Breast epithelium (tissue), 4 donors: ENCODE data around the gene NFKB1. TPM values are rescaled to one million over a fixed set of nuclear protein-coding genes. Genes with fewer than 3 reads are reported as not detected.

Experiments
- DNase-seq, 2 donors: peaks; one replicate each; pipeline ENCODE4 v3.0.0-alpha.2; 2019; ENCODE audit warnings: low spot score in 2 of 2
- H3K27ac ChIP-seq, 2 donors: fragments of 200-600 bp; sonication (generic) in 1 of 2; one replicate each; pipeline ENCODE4 v1.5.1; 2016 to 2019; ENCODE audit warnings: mild to moderate bottlenecking in 1 of 2
- H3K27me3 ChIP-seq, 2 donors: fragments of 200-600 bp; sonication (generic) in 1 of 2; one replicate each; pipeline versions ENCODE4 v1.5.1 to v1.6.0; 2017 to 2019; ENCODE audit warnings: control low read depth in 1 of 2, mild to moderate bottlenecking in 1 of 2
- H3K36me3 ChIP-seq: fragments of 200-600 bp; one replicate; pipeline ENCODE4 v1.5.1; 2019
- H3K4me1 ChIP-seq, 2 donors: fragments of 200-600 bp; sonication (generic); one replicate each; pipeline ENCODE4 v1.5.1; 2016 to 2019; ENCODE audit warnings: control low read depth in 1 of 2
- H3K4me3 ChIP-seq, 3 donors: fragments of 200-600 bp; sonication (generic); 1 replicate in 2 of 3; 2 replicates in 1 of 3; pipeline ENCODE4 v1.5.1; 2016 to 2019; ENCODE audit warnings: mild to moderate bottlenecking in 3 of 3, moderate library complexity in 2 of 3
- H3K9me3 ChIP-seq, 2 donors: fragments of 200-600 bp; sonication (generic) in 1 of 2; one replicate each; pipeline ENCODE4 v1.5.1; 2016 to 2019; ENCODE audit warnings: control low read depth in 1 of 2
- CTCF ChIP-seq, 3 donors: fragments of 450-650 bp; IDR thresholded peaks; one replicate each; pipeline ENCODE4 v1.5.1; 2016 to 2017; ENCODE audit warnings: antibody characterized with exemption in 3 of 3, mild to moderate bottlenecking in 3 of 3, moderate library complexity in 3 of 3
- POLR2A ChIP-seq: fragments of 450-650 bp; IDR thresholded peaks from one replicate; pipeline ENCODE4 v1.6.1; 2016; ENCODE audit warnings: antibody characterized with exemption, mild to moderate bottlenecking, moderate library complexity
- POLR2AphosphoS5 ChIP-seq, 3 donors: sonication (generic); formaldehyde crosslinking; IDR thresholded peaks; one replicate each; pipeline ENCODE4 v1.6.1; 2017; ENCODE audit warnings: antibody characterized with exemption in 3 of 3
- intact Hi-C: fragments of 100-400 bp; cut with DNase I; formaldehyde crosslinking; loops from one replicate; pipeline ENCODE4 v1.15.1; 2023; ENCODE audit warnings: low total_unique reads
- total RNA-seq, 3 donors: library from RNA; depleted of rRNA; stranded (reverse); fragments of >200 nt; gene quantifications; one replicate each; pipeline ENCODE4 v1.1.0, GENCODE V29; 2016

The NFKB1 gene
- total RNA-seq, 3 donors from 2014 or later: 30.2 to 52.5 (median 42.6) TPM

DNA sequence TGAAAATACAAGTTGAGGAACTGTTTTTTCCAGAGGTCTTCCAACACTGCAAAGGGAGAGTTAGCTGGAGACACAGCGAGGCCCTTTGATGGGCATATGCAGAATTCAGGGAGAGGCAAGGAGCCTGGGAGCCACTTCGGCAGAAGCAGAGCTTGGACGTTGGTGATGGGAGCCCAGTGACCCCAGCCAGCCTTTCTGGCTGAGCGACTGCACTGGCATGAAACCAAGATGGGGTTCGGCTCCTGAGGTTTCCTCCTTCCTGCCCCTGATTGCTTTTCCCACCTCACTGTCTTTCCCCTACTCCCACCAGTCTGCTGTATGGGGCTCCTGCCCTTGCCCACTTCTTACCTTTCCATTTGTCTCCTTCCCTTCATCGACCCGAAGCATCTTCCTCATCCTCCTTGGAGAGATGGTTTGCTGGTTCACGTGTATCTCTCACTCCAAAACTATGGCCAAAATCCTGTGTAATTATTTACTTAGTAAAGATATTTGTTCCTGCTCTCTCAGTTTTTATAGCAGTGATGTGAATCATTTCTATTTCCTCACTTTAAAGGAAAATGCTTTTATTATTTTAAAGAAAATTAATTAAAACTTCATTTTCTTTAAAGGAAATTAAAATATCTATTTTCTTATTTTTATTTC, 100.5 kb downstream of the NFKB1 start:
- TF ChIP-seq POLR2AphosphoS5 (IDR thresholded peaks at IDR 0.05) (no peak), CTCF (IDR thresholded peaks at IDR 0.05) (no peak), POLR2A (no peak)
- no peaks in the 10 kb centered on the region for H3K36me3 ChIP-seq
- intact Hi-C loops: no loop called here

DNA sequence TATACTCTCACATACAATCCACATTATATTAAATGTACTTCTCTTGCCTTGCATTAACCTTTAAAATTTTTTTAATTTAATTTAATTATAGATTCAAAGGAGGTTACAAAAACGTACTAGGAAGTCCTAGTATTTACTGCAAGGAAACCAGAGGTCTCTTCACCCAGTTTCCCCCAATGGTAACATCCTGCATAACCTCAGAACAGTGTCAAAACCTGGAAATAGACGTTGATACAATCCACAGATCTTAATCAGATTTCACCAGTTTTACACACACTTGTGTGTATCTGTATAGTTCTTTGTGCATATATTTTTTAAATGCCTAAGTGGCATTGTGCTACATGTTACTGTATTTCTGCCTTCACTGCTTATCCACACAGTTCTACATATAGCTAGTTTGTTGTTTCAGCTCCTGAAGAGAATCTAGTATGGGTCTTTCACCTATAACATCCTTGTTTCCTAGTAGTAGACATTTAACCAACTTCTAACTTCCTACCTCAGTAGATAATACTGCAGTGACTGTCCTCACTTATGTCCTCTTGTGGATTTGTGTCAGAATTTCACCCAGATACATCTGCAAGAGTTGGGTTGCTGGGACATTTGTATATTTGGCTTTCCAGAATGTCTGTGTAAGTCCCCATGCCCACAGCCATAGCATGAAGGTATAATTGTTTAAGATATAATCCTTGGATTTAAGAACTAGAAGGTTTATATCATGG, 103.2 kb downstream of the NFKB1 start:
- no peak for TF ChIP-seq POLR2AphosphoS5 (IDR thresholded peaks at IDR 0.05)
- no peak for TF ChIP-seq POLR2A
- TF ChIP-seq CTCF (IDR thresholded peaks at IDR 0.05): no peak
- H3K9me3 ChIP-seq: no peaks in the 10 kb centered on the region
- H3K27me3 ChIP-seq: no peaks in the 10 kb centered on the region
- intact Hi-C loops: no loop called here
- no peak for DNase-seq
- H3K4me1 ChIP-seq: no peaks in the 10 kb centered on the region
- no peak overlapping the region for H3K4me3 ChIP-seq
- H3K36me3 ChIP-seq: no peaks in the 10 kb centered on the region
- H3K27ac ChIP-seq: no peak overlapping the region

More for the DNA sequence above, 100.5 kb downstream of the NFKB1 start:
- no peak overlapping the region for H3K27ac ChIP-seq
- no peak overlapping the region for H3K4me3 ChIP-seq
- no peaks in the 10 kb centered on the region for H3K4me1 ChIP-seq
- H3K9me3 ChIP-seq: no peaks in the 10 kb centered on the region
- H3K27me3 ChIP-seq: no peaks in the 10 kb centered on the region
- no peak for DNase-seq

- Histone ChIP-seq H3K27me3 (no peaks in the 10 kb centered on the region), H3K9me3 (no peaks in the 10 kb centered on the region), H3K27ac (no peak overlapping the region), H3K4me1 (no peaks in the 10 kb centered on the region), H3K36me3 (no peaks in the 10 kb centered on the region), H3K4me3 (no peak overlapping the region)
- intact Hi-C loops: no loop called here
- DNase-seq: no peak
- TF ChIP-seq POLR2A (no peak), POLR2AphosphoS5 (IDR thresholded peaks at IDR 0.05) (no peak), CTCF (IDR thresholded peaks at IDR 0.05) (no peak)
Measured at GRCh38 chr4:102606261-102606660, 105.1 kb downstream of the NFKB1 start.

- intact Hi-C loops: no loop called here
- Histone ChIP-seq H3K9me3 (no peaks in the 10 kb centered on the region), H3K4me1 (no peaks in the 10 kb centered on the region), H3K27ac (no peak overlapping the region), H3K4me3 (no peak overlapping the region), H3K36me3 (no peaks in the 10 kb centered on the region), H3K27me3 (no peaks in the 10 kb centered on the region)
- no peak for DNase-seq
- TF ChIP-seq POLR2AphosphoS5 (IDR thresholded peaks at IDR 0.05) (no peak), CTCF (IDR thresholded peaks at IDR 0.05) (no peak), POLR2A (no peak)
Measured at GRCh38 chr4:102606846-102607450, 105.8 kb downstream of the NFKB1 start.

DNA sequence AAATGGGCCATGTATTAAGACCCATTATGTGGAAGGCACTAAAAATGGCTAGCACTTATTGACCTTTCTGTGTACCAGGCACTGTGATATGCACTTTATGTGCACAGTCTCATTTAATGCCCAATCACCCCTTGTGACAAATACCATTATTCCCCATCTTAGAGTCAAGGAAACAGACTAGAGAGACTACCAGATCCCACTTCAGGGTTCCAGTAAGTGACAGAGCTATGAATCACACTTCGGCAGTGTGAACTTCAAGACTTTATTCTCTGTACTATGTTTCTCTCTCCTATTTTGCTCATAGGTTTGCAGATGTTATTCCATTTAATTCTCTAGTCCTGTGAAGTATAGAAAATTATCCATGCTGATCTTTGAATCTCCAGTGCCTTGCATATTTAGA, 107.0 kb downstream of the NFKB1 start:
- DNase-seq: no peak
- Histone ChIP-seq H3K36me3 (no peaks in the 10 kb centered on the region), H3K27me3 (no peaks in the 10 kb centered on the region), H3K4me1 (no peaks in the 10 kb centered on the region), H3K27ac (no peak overlapping the region), H3K4me3 (no peak overlapping the region), H3K9me3 (no peaks in the 10 kb centered on the region)
- intact Hi-C loops: no loop called here
- no peak for TF ChIP-seq POLR2A
- TF ChIP-seq CTCF (IDR thresholded peaks at IDR 0.05): no peak
- no peak for TF ChIP-seq POLR2AphosphoS5 (IDR thresholded peaks at IDR 0.05)
